Activated naive CD4-positive, alpha-beta T cell treated with anti-CD3 and anti-CD28 coated beads, Interleukin-2, amount 50 U/mL, for 24 hours (primary cell): ENCODE results near the gene ARHGAP27.
"Not testable (repeated sequence)": the region's sequence is repeated elsewhere in the genome, so short reads cannot be mapped to it uniquely, and the experiment has no call there.

ENCODE experiments used
- H3K27ac Mint-ChIP-seq: one replicate; pipeline ENCODE4 v1.8.0; 2021; ENCODE audit warnings: mild to moderate bottlenecking, mixed read lengths
- H3K27me3 Mint-ChIP-seq: one replicate; pipeline ENCODE4 v1.8.0; 2021; ENCODE audit warnings: mixed read lengths
- H3K36me3 Mint-ChIP-seq: one replicate; pipeline ENCODE4 v1.8.0; 2021; ENCODE audit warnings: mixed read lengths
- H3K4me1 Mint-ChIP-seq: one replicate; pipeline ENCODE4 v1.8.0; 2021; ENCODE audit warnings: mixed read lengths
- H3K4me3 Mint-ChIP-seq: one replicate; pipeline ENCODE4 v1.8.0; 2021; ENCODE audit warnings: mild to moderate bottlenecking, mixed read lengths
- H3K9me3 Mint-ChIP-seq: one replicate; pipeline ENCODE4 v1.8.0; 2021; ENCODE audit warnings: mixed read lengths

ARHGAP27 gene

GRCh38 chr17:45346216-45347015 is 86.3 kb downstream of the ARHGAP27 start:
- Mint-ChIP-seq H3K27ac (no peak overlapping the region), H3K27me3 (no peaks in the 10 kb centered on the region), H3K4me1 (no peaks in the 10 kb centered on the region), H3K36me3 (no peaks in the 10 kb centered on the region), H3K9me3 (no peaks in the 10 kb centered on the region), H3K4me3 (no peak overlapping the region)

- Mint-ChIP-seq H3K27ac (no peak overlapping the region), H3K27me3 (no peaks in the 10 kb centered on the region), H3K9me3 (no peaks in the 10 kb centered on the region), H3K36me3 (no peaks in the 10 kb centered on the region), H3K4me3 (no peak overlapping the region), H3K4me1 (no peaks in the 10 kb centered on the region)
These were observed 87.0 kb downstream of the ARHGAP27 start for GRCh38 chr17:45345554-45346215.

- H3K36me3 Mint-ChIP-seq = no peaks in the 10 kb centered on the region
- H3K4me1 Mint-ChIP-seq = no peaks in the 10 kb centered on the region
- peak overlapping the region; percentile 17 for H3K27ac Mint-ChIP-seq
- H3K4me3 Mint-ChIP-seq = no peak overlapping the region
- H3K9me3 Mint-ChIP-seq = no peaks in the 10 kb centered on the region
- no peaks in the 10 kb centered on the region for H3K27me3 Mint-ChIP-seq
These were observed 87.5 kb downstream of the ARHGAP27 start for GRCh38 chr17:45345246-45345553.

- H3K4me3 Mint-ChIP-seq, H3K27ac Mint-ChIP-seq, H3K36me3 Mint-ChIP-seq, H3K9me3 Mint-ChIP-seq, H3K4me1 Mint-ChIP-seq, H3K27me3 Mint-ChIP-seq: not testable (repeated sequence)
These were observed 88.6 kb downstream of the ARHGAP27 start for GRCh38 chr17:45343967-45344664.
